ENCODE data around the gene PTPMT1.

The PTPMT1 gene

GRCh38 chr11:47565340-47566148 is at the start of gene PTPMT1:
Gene PTPMT1, plus strand, starts transcription at chr11:47565599. Its CDS starts 24 bp downstream, at chr11:47565623.
- peaks cover 3% of the 10 kb centered on the region for H3K27me3 Mint-ChIP-seq (ENCODE audit: low read depth, poor library complexity)
- no peaks in the 10 kb centered on the region for H3K9me3 Mint-ChIP-seq
- peak within 1 kb of the TSS; percentile 66 for H3K27ac Mint-ChIP-seq
- peak; percentile 78 for DNase-seq
- H3K4me1 Mint-ChIP-seq, result peaks cover 14% of the 10 kb centered on the region
- peaks cover 9% of the 10 kb centered on the region for H3K36me3 Mint-ChIP-seq (ENCODE audit: low read depth)
- peak within 1 kb of the TSS; percentile 85 for H3K4me3 Mint-ChIP-seq
- no peak for TF ChIP-seq CTCF (IDR thresholded peaks at IDR 0.05)

GRCh38 chr11:47516155-47516554 is 49.2 kb upstream of the PTPMT1 start:
- H3K9me3 Mint-ChIP-seq, result no peaks in the 10 kb centered on the region
- no peaks in the 10 kb centered on the region for H3K27me3 Mint-ChIP-seq (ENCODE audit: low read depth, poor library complexity)
- no peak overlapping the region for H3K27ac Mint-ChIP-seq
- peaks cover 65% of the 10 kb centered on the region for H3K4me1 Mint-ChIP-seq
- no peak overlapping the region for H3K4me3 Mint-ChIP-seq
- TF ChIP-seq CTCF (IDR thresholded peaks at IDR 0.05), result no peak
- H3K36me3 Mint-ChIP-seq (ENCODE audit: low read depth), result peaks cover 37% of the 10 kb centered on the region
- no peak for DNase-seq

- Mint-ChIP-seq H3K4me1 (peaks cover 55% of the 10 kb centered on the region), H3K4me3 (no peak overlapping the region), H3K27me3 (ENCODE audit: low read depth, poor library complexity) (no peaks in the 10 kb centered on the region), H3K9me3 (no peaks in the 10 kb centered on the region), H3K27ac (peak overlapping the region; percentile 85), H3K36me3 (ENCODE audit: low read depth) (peaks cover 29% of the 10 kb centered on the region)
- no peak for DNase-seq
- TF ChIP-seq CTCF (IDR thresholded peaks at IDR 0.05), result no peak
Observed at GRCh38 chr11:47516984-47517853, 48.2 kb upstream of the PTPMT1 start.

- Mint-ChIP-seq H3K4me3 (no peak overlapping the region), H3K4me1 (peaks cover 51% of the 10 kb centered on the region), H3K27ac (peak overlapping the region; percentile 85)
Observed at GRCh38 chr11:47518212-47518964, 47.0 kb upstream of the PTPMT1 start.

More at GRCh38 chr11:47518212-47518964, 47.0 kb upstream of the PTPMT1 start:
- DNase-seq, result no peak
- Mint-ChIP-seq H3K27me3 (ENCODE audit: low read depth, poor library complexity) (no peaks in the 10 kb centered on the region), H3K36me3 (ENCODE audit: low read depth) (peaks cover 29% of the 10 kb centered on the region), H3K9me3 (no peaks in the 10 kb centered on the region)
- TF ChIP-seq CTCF (IDR thresholded peaks at IDR 0.05), result no peak

Measured in nephron progenitor cell (in vitro differentiated cells).